ENCODE data around the gene COL2A1.

Gene COL2A1

DNA sequence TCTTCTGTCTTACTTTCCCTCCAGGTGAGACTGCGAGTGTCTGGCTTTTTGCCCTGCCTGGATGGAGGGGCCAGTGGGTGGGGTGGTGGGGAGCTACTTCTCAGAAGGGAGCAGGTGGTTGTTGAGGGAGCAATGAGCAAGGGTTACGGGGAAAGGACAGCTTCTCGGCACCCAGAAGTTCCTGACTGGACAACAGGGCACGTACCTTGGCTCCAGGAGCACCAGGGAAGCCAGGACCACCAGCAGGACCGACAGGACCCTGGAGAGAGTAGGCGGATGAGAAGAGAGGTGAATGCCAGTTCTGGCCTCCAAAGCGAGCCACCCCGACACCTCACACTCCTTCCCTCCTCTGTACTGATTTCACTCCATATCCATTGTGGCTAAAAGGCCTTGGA, 15.3 kb downstream of the COL2A1 start:
- no peak for DNase-seq

DNA sequence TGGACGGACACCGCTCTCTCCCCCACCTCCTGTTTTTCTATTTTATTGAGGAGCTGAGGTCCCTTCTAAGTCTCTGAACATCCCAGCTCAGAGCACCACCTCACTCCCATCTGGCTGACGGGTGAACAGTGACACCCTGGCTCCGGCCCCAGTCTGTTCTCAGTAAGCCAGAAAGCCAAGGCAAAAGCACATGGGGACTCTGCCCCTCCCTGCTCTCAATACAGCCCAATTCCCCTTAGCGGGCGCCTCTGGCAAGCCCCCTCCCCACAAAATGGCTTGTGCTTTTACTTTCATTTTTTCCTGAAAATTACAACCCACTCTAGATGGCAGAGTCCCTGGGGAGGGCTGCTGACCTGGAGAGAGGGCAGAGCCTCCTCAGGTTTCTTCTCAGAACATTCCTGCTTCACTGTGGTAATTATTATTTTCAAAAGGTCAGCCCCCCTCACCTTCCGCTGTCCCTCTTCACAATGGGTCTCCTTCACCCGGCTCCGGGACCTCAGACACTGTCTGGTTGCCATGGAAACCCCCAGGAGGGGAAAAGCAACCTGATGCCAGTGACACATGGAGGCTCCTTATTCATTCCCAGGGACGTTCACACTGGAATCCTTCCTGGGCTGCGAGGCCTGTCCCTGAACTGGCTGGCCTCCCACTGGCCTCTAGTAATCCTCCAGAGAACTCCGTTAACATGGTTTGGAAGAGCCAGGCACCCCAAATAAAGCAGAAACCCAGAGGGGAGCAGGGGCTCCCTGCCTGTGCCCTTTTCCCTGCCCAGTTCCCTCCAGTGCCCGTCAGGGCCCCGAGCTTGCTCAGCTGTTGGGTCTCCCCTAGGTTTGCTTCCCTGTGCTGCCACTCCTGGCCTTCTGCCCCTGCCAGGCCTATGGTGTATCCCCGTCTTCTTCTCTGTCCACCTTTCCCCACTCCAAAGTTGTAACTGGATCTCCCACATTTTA, 15.9 kb downstream of the COL2A1 start:
- DNase-seq = peak; percentile 28

DNA sequence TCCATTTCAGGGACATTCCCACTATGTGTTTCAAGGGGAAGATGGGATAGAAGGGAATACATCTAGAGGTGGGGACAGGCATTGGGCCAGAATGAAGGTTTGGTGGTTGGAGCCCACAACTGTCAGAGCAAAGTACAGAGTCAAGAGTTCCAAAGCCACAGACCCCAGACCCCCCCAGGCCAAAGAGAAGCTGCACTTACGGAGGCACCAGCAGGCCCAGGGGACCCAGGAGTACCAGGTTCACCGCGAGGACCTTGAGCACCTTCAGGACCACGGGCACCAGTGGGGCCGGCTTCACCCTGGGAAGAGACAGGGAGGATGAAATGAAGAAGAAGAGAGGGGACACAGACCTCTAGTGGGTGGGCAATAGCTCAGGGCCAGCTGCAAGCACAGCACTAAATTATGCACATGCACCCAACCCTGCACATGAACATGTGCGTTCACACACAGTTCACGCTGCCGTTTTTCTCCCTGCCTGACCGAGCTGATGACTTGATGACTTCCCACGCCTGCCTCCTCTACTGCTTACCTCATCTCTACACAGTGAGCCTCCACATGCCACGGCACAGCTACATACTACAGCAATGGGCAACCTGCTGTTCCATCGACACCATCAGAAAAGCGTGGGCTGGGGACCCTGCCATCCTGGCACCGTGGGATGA, 16.7 kb downstream of the COL2A1 start:
- no peak for DNase-seq

DNA sequence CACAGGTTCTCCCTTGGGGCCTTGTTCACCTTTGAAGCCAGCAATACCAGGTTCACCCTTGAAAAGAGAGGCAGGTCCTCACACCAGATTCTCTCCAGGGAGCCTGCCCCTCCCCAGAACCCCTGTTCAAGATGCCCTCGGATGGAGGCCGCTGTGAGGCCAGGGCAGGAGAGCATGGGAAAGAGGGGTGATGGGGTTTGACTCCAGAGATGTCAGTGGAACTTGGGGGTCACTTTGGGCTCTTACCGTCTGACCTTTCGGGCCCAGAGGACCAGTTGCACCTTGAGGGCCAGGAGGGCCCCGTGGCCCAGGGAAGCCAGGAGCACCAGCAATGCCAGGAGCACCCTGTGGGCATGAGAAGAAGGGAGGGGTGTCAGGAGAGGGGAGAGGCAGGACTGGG, 17.4 kb downstream of the COL2A1 start:
- no peak for DNase-seq

DNA sequence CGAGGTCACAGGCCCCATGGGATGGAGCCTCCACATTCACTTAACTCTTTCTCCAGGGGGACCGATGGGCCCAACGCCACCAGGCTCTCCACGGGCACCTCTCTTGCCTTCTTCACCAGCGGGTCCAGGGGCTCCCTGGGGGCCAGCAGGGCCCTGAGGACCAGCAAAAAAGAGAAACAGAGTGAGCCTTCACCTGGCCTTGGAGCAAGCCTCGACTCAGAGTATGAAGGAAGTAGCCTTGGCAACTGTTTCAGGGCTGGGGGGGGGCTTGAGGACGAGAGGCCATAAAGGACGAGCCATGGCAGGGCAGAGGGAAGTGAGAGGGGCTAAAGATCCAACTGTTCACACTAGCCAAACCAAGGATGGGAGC, 18.0 kb downstream of the COL2A1 start:
- no peak for DNase-seq

DNA sequence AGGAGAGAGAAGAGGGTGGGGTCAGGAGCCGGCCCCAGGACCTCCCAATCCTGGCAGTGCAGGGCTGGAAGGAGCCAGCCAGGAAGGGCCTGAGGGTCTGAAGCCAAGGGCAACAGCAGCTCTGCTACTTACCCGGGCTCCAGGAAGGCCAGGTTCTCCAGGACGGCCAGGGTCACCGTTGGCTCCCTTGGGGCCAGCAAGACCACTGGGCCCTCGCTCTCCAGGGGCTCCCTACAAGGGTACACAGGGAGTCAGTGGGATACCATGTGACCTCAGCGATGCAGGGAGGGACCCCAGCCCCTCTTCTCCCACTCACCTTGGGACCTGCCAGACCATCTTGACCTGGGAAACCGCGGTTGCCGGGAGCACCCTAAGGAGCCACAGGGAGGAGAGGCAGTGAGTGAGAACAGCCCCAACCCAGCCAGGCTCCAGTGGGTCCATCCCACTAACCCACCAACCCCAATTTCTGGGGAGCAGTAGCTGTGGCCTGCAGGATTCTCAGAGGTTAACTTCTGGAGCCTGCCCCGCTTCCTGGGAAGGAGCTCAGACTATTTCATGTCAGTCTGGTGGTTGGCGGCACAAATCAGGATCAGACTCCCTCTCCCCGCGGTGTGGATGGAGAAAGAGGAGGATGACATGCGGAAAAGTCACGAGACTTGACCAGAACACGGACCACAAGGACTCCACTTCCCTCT, 18.5 kb downstream of the COL2A1 start:
- no peak for DNase-seq

DNA sequence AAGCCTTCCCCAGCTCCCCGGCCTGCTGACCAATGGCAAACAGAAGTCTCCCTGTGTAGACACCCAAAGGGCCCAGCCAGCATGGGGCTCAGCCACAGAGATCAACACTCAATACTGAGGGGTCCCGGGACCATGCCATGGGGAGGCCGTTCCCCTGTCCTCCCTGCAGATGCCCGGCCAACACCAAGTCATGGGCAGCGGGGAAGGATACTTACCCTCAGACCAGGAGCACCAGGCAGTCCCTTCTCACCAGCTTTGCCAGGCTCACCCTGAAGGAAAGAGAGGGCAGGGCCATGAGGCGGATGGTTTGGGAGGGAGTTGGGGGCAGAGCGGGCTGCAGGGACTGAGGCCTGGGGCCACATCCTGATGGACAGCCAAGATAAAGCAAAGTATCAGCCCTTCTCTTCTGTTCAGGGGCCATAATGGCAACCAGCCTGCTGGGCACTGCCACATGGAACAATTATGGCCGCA, 19.9 kb downstream of the COL2A1 start:
- DNase-seq = no peak

DNA sequence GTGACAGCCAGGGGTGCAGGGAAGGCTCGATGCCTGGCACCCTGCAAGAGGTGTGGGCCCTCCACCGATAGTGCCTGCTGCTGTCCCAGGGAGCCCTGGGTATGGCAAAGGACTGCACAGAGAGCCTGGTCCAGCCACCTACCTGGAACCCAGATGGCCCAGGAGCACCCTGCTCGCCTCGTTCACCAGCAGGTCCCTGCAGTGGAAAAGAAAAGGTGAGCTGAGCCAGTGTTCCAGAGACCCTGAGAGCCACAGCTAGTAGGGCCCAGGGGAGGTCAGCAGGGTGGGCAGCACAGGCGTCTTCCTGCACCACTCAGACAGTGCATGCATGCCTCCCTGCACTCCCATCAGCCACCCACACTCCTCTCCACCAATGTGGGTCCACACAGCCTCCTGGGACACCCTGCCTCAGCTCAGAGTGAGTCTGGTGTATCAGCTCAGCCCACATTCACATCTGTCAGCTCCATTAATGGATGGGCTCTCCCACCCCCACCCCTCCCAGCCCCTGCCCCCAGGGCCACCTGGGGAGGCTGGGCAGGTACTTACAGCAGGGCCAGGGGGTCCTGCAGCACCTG, 20.6 kb downstream of the COL2A1 start:
- DNase-seq = no peak

DNA sequence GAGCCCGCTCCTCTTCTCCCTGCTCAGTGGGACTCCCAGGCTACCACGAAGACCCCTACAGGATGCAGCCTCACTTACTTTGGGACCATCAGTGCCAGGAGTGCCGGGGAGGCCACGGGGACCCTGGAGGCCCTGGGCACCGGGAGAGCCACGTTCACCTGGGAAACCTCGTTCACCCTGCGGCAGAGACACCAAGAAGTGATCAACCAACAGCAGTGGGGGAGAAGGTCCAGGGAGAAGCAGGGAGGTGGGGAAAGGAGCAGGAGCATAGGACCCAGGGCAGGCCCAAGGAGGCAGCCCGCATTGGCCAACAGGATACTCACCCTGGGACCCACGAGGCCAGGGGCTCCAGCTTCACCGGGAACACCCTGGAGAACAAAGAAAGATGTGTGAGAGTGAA, 21.5 kb downstream of the COL2A1 start:
- DNase-seq = no peak

DNA sequence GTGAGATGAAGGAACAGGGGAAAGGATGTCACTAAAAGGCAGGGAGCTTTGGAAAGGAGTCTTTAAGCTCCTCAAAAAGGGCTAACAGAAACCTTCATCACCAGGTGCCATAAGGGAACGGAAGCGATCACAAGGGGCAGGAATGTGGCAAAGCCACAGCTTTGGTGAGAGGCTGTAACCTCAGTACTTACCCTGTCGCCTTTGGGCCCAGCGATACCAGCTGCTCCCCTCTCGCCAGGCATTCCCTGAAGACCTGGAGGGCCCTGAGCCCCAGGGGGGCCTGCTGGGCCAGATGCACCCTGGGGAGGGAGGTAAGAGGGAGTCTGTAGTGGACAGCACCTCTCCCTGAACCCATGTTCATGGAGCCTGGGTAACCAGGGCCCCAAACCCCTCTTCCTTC, 22.0 kb downstream of the COL2A1 start:
- no peak for DNase-seq

DNA sequence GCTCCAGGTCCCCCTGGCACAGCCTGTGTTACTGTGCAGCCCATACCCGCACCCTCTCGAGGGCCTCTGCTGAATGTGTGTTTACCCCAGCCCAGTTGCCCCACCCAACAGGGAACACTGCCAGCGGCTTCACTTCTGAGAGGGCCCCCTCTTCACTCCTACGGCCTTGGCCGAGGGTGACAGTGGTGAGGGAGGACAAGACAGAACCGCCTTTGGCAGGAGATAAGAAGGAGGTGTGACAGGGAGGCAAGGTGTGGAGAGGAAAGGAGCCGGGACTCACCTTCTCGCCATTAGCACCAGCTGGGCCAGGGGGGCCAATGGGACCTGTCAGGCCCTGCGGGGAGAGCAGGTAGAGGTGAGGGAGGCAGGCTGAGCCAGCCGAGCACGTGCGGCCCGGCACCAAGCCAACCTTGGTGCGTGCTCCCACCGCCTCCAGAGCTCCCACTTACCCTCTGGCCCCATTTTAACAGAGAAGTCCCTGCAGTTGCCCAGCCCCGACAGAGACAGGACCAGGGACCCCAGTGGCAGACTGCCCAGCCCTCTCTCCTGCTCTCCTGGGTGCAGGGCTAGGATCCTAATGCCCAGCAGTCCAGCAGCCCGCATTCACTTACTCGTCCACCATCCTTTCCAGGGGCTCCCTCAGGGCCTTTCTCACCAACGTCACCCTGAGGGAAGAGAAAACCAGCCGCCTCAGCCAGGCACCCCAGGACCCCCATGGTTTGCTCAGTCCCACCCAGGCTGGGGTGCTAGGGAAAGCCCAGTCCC, 22.6 kb downstream of the COL2A1 start:
- DNase-seq = no peak

DNA sequence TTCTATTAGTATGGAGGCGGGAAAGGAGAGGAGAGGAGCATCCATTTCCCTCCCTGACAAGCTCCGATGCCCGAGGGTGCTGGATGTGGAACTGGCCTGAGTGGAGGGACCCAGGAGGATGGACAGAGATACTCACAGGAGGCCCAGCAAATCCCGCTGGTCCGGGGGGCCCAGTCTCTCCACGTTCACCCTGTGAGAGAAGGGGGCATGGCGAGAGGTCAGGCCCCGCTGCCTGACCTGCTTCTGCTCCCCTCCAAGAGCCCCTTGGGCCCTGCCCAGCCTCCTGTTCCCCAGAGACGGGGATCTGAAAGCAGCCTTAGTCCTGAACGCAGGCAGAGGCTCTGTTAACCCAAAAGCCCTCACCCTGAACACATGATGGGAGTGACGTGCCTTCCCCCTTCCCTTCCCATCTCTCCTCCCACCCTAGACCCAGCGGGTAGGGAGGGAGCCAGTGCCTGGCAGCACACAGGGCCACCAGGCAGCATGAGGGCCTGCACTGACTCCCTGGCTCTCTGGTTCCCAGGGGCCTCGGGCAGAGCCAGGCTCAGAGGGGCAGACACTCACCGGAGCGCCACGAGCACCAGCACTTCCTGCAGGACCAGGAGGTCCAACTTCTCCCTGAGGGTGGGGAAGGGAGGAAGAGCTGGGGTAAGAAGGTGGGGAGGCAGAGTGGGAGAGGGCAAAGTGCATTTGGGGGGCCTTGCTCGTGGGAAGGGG, 23.3 kb downstream of the COL2A1 start:
- no peak for DNase-seq

DNA sequence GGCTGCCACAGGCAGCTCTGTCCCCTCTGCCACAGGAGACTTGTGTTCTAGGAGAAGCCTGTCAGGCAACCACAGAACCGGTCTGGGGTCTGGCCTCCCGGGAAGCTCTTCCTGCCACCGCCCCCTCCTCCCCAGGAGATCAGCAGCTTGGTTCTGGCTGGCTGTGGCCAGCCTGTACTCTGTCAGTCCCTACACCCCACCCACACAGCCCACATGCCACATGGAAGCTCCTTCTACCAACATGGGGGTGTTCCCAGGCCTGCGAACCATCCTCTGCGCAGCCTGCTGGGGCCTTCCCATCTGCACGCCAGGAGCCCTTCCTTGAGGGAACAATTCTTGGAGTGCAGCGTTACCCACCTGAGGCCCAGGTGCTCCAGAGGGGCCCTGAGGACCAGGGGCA, 24.1 kb downstream of the COL2A1 start:
- no peak for DNase-seq

DNA sequence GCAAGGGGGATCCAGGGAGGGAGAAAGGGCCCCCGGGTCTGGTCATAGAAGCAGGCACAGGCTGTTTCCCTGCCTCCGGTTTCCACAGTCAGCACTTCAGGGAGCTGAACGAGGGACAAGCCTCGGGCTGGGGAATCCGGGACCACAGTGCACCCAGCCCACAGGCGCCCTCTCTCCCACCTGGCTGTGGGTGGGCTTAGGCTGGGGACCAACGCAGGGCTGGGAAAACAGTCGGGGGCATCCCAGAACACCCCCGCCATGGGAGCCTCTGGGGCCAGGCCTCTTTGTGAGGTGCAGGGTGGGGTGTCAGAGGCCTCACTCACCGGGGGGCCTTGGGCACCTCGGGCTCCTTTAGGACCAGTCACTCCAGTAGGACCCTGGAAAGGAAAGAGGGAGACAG, 24.6 kb downstream of the COL2A1 start:
- no peak for DNase-seq

DNA sequence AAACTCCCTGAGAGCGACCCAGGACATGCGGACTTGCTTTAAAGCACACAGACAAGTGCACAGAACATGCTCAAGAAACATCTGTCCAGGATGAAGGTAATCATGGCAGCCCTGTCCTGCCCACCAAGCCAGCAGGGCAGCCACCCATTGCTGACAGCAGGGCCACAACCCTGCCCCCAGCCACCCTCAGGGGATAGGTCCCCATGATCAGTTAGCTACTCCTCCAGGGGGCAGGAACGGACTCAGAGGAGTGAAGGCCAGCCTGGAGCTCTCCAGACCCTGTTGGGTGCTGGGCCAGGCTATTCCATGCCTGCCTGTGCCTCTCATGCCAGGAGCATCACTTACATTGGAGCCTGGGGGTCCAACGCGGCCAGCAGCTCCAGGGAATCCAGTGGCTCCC, 25.1 kb downstream of the COL2A1 start:
- DNase-seq = no peak

DNA sequence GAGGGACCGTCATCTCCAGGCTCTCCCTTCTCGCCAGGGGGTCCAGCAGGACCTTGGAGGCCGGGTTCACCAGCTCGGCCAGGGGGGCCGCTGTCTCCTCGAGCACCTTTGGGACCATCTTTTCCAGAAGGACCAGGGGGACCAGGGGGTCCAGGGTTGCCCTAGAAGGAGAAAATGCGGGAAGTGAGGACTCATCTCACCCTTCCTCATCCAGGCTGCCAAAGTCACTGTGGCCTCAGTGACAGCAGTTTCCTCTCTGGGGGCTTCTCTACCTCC, 25.7 kb downstream of the COL2A1 start:
- DNase-seq = no peak

DNA sequence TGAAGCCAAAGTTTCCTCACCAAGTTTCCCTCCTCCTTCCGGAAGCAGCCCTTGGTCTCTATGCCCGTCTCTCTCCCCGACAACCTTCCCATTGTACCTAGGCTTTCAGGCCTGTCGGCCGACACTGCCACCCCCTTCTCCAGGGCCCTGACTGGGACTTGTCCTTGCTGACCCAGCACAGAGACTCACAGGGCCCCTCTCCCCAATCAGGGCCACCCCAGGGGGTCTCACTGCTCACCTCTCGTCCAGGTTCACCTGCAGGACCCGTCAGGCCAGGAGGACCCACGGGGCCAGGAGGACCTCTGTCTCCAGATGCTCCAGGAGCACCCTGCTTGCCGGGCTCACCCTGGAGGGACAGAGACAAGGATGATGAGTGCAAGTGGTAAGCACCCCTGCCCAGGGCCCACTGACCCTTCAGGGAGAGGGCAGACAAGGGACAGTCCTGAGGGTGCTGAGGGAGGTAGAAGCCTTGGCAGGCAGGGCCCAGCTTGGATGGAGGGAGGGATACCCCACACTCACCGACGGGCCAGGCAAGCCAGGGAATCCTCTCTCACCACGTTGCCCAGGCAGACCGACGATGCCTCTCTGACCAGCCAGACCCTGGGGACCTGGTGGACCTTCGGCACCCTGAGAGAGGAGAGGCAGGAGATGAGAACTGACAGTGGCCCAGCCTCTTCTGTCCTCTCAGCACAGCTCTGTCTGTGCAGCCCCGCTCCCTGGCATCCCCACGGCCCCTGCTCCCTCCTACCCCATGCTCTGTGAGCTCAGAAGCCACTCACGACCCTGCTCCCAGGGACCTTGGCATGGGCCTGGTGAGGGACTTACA, 26.3 kb downstream of the COL2A1 start:
- DNase-seq = no peak

DNA sequence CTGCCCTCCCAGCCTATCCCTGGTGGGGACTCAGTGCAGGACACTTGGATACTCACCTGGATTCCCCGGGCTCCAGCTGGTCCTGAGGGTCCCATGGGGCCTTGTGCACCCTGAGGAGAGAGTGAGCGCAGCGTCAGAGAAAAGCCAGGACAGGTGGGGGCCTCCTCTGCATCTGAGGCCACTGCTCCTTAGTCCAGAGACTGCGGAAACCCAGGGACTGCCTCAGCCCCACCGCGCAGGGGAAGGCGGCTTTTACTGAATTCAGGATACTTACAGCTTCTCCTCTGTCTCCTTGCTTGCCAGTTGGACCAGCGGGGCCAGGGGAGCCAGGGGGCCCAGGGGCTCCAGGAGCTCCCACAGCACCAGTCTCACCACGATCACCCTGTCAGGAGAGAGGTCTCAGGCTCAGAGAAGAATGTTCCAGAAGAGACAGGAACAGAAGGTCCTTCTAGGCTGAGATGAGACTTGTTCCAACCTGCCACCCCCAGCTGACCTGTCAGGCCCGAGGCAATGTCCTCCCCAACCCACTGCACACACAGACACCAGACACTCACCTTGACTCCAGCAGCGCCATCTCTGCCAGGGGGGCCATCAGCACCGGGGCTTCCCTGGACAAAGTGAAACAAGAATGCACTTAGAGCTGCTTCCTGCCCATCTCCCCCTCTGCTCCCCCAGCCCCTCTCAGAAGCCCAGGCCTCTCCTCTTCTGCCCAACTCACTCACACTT, 27.1 kb downstream of the COL2A1 start:
- DNase-seq = no peak

DNA sequence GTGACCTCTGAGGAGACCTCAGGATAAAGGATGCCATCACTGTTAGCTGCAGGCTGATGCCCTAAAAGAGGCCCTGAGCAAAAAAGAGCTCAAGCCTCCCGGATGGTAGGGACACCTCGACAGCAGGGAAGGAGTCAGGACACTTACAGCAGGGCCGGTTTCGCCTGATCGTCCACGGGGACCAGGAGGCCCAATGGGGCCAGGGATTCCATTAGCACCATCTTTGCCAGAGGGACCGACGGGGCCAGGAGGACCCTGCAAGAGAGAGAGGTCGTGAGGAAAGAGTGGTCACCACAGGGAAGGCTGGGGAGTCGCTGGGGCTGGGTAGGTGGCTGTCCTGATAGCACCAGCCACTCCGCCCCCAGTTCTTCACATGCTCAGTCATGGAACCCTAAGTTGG, 28.5 kb downstream of the COL2A1 start:
- no peak for DNase-seq

DNA sequence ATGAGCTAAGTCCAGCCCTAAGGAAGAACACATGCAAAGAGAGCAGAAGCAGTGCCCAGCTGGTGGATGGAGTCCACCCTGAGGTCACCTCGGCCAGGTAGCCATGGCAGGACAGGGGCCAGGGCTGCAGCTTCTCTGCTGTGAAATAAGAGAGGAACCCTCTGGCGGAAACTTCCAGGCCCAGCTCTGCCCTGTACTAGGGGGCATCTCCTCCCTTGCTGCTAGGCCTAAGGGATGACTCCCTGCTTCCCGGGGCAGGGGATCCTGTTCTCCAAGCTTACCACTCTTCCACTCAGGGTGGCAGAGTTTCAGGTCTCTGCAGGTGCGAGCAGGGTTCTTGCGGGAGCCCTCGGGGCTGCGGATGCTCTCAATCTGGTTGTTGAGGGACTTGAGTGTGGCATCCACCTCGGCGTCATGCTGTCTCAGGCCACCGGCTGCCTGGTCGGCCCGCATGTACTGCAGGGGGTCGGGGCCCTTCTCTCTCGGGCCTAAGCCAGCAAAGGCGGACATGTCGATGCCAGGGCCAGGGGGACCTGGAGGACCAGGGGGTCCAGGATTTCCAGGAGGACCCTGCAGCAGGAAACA, 29.1 kb downstream of the COL2A1 start:
- no peak for DNase-seq

Data from fibroblast of skin of abdomen (primary cell).